K562 (cell line): ENCODE measurements around the gene CHRDL2. TPM values are rescaled to one million over a fixed set of nuclear protein-coding genes. Genes with fewer than 3 reads are reported as not detected.

Experiments
- ATAC-seq: fragments of 200-7000 bp; cut with Tn5 transposase; 3 replicates; pipeline ENCODE4 v1.9.1; 2020; ENCODE audit warnings: moderate library complexity
- BruUV-seq: library from RNA; stranded (reverse); fragments of 400-500 nt; replicated peaks from 2 replicates; lab custom pipeline; 2021; lab: Mats Ljungman, UMichigan
- CTCF ChIA-PET: fragments of 300-600 bp; formaldehyde crosslinking; extraction: SDS; loops from one replicate; lab custom pipeline; 2021; ENCODE audit warnings: low intra/inter-chr PET ratio; lab: Yijun Ruan, JAX
- POLR2A ChIA-PET: fragments of 300-600, 350-650 bp; sonication (Branson Sonifier 250); formaldehyde crosslinking; extraction: SDS; loops from one replicate; lab custom pipeline; 2021; ENCODE audit warnings: antibody characterized with exemption, inconsistent platforms; lab: Yijun Ruan, JAX
- DNase-seq, 4 experiments: peaks; one replicate each; pipeline versions ENCODE4 v3.0.0 to v3.0.0-alpha.2; 2011 to 2018; ENCODE audit warnings: low spot score in 3 of 4, mixed read lengths in 3 of 4; ENCODE audit errors: extremely low read depth in 1 of 4
- FAIRE-seq: peaks from 2 replicates; lab custom pipeline; 2011; peaks lifted over from hg19 to GRCh38; lab: Jason Lieb, UNC
- H2AFZ ChIP-seq: 2 replicates; pipeline ENCODE4 v1.6.0; 2011; ENCODE audit warnings: low read depth, low read length, control low read depth, inconsistent platforms
- H3K27ac ChIP-seq: fragments of 200-600 bp; 3 replicates; pipeline ENCODE4 v1.8.0; 2011; ENCODE audit warnings: low read depth, mild to moderate bottlenecking, control low read depth, inconsistent platforms, low read length, moderate library complexity, mixed read lengths; ENCODE audit errors: extremely low read depth
- H3K27me3 ChIP-seq, 2 experiments: fragments of 300-600 bp in 1 of 2; 2 replicates in 1 of 2; 3 replicates in 1 of 2; pipeline versions ENCODE4 v1.6.0 to v1.8.0; 2011; ENCODE audit warnings: inconsistent platforms in 2 of 2, low read length in 2 of 2, mild to moderate bottlenecking in 1 of 2, mixed read lengths in 1 of 2, moderate library complexity in 1 of 2; ENCODE audit not compliant: control insufficient read depth in 2 of 2, insufficient read depth in 2 of 2
- H3K36me3 ChIP-seq: fragments of 300-600 bp; 3 replicates; pipeline ENCODE4 v1.8.0; 2011; ENCODE audit warnings: mild to moderate bottlenecking, low read length, inconsistent platforms; ENCODE audit not compliant: control insufficient read depth, insufficient read depth
- H3K4me1 ChIP-seq, 2 experiments: fragments of 200-600 bp in 1 of 2; replicated peaks in 1 of 2; 2 replicates in 1 of 2; 3 replicates in 1 of 2; pipeline versions ENCODE4 v1.5.1 to v1.8.0; 2011; ENCODE audit warnings: inconsistent platforms in 2 of 2, low read length in 2 of 2, mild to moderate bottlenecking in 1 of 2, mixed read lengths in 1 of 2, moderate library complexity in 1 of 2; ENCODE audit not compliant: control insufficient read depth in 2 of 2, insufficient read depth in 2 of 2
- H3K4me2 ChIP-seq: 2 replicates; pipeline ENCODE4 v1.6.1; 2011; ENCODE audit warnings: low read length, control low read depth, inconsistent platforms, mixed read lengths; ENCODE audit not compliant: insufficient read depth
- H3K4me3 ChIP-seq: fragments of 200-600 bp; sonication (generic), shearing (Covaris generic); 2 replicates; pipeline ENCODE4 v1.5.1; 2016; ENCODE audit warnings: control low read depth, inconsistent platforms
- H3K79me2 ChIP-seq: fragments of 200-600 bp; 3 replicates; pipeline ENCODE4 v1.8.0; 2011; ENCODE audit warnings: low read length, inconsistent platforms; ENCODE audit not compliant: control insufficient read depth, insufficient read depth
- H3K9ac ChIP-seq, 2 experiments: 2 replicates each; pipeline versions ENCODE4 v1.6.0 to v1.6.1; 2011; ENCODE audit warnings: low read depth in 2 of 2, low read length in 2 of 2, control low read depth in 1 of 2, inconsistent platforms in 1 of 2, mild to moderate bottlenecking in 1 of 2, mixed read lengths in 1 of 2; ENCODE audit not compliant: insufficient read depth in 1 of 2
- H3K9me1 ChIP-seq: one replicate; pipeline ENCODE4 v1.6.0; 2011; ENCODE audit warnings: inconsistent platforms, mild to moderate bottlenecking, low read length, moderate library complexity; ENCODE audit not compliant: control insufficient read depth, insufficient read depth
- H3K9me3 ChIP-seq: replicated peaks from 2 replicates; pipeline ENCODE4 v1.5.1; 2011; ENCODE audit warnings: low read depth, low read length, inconsistent platforms; ENCODE audit not compliant: control insufficient read depth, insufficient read depth
- H4K20me1 ChIP-seq: replicated peaks from 2 replicates; pipeline ENCODE4 v1.6.1; 2011; ENCODE audit warnings: low read length, inconsistent platforms, mixed read lengths; ENCODE audit not compliant: control insufficient read depth, insufficient read depth
- CHCHD3 ChIP-seq: fragments of 250-450 bp; sonication (Bioruptor Pico); IDR thresholded peaks from 2 replicates; pipeline ENCODE4 v2.1.2; 2022; ENCODE audit warnings: mild to moderate bottlenecking
- KLF10 ChIP-seq: fragments of 250-450 bp; sonication (Bioruptor Pico); IDR thresholded peaks from 2 replicates; pipeline ENCODE4 v1.6.1; 2021; ENCODE audit warnings: matching md5 sums
- MLLT1 ChIP-seq, 2 experiments: fragments of 450-650 bp; IDR thresholded peaks; 2 replicates each; pipeline ENCODE4 v1.6.1; 2016
- PRDM10 ChIP-seq: fragments of 450-650 bp; IDR thresholded peaks from 2 replicates; pipeline ENCODE4 v1.6.1; 2018; ENCODE audit not compliant: partially characterized antibody
- RFX5 ChIP-seq: IDR thresholded peaks from 2 replicates; pipeline ENCODE4 v1.6.1; 2011; ENCODE audit warnings: low read depth, mild to moderate bottlenecking, improper control_type of control experiment, low read length
- SLC30A9 ChIP-seq: fragments of 250-450 bp; sonication (Bioruptor Pico); IDR thresholded peaks from 2 replicates; pipeline ENCODE4 v1.8.0; 2022; ENCODE audit warnings: mild to moderate bottlenecking, moderate library complexity
- TCF15 ChIP-seq: fragments of 250-450 bp; sonication (Bioruptor Pico); IDR thresholded peaks from 2 replicates; pipeline ENCODE4 v1.8.0; 2022; ENCODE audit warnings: moderate library complexity, mild to moderate bottlenecking, inconsistent platforms
- WHSC1 ChIP-seq: IDR thresholded peaks from one replicate; pipeline ENCODE4 v1.6.1; 2012; ENCODE audit warnings: low read length, control low read depth, inconsistent platforms
- WGBS: fragments of 100-300 bp; shearing (Covaris generic); methylation state at CpG from one replicate; pipeline ENCODE4 v1.1.6; 2016; ENCODE audit warnings: low coverage, mixed read lengths; ENCODE audit not compliant: insufficient coverage; ENCODE audit errors: missing lambda C conversion rate; 5-methylcytosine and 5-hydroxymethylcytosine counted together
- in situ Hi-C: fragments of 300-500 bp; cut with MboI; formaldehyde crosslinking; loops from 4 replicates; pipeline ENCODE4 v1.15.0; 2018; ENCODE audit warnings: inconsistent platforms, mixed read lengths
- intact Hi-C: fragments of 100-400 bp; cut with micrococcal nuclease; formaldehyde crosslinking; loops from 2 replicates; pipeline ENCODE4 v1.14.2; 2022
- polyA plus RNA-seq, 8 experiments: library from polyadenylated mRNA; depleted of rRNA in 4 of 8; stranded (reverse) in 5 of 8; unstranded in 3 of 8; fragments of >200 nt; fragmentation: Nextera tagmentation in 2 of 8; fragmentation: Illumina TruSeq in 1 of 8; extraction: Ambion mirVana in 2 of 8; extraction: Trizol in 1 of 8; gene quantifications; 2 replicates each; pipeline versions ENCODE4 v1.2.1 to v1.2.3, GENCODE V29; 2011 to 2014; ENCODE audit warnings: inconsistent platforms in 1 of 8, missing spikeins in 1 of 8
- total RNA-seq, 7 experiments: library from RNA; depleted of rRNA in 6 of 7; stranded (reverse); fragments of >200 nt in 6 of 7; fragmentation: Illumina TruSeq in 2 of 7; extraction: Trizol in 2 of 7; gene quantifications; 2 replicates each; pipeline versions ENCODE4 v1.2.1 to v1.2.3, GENCODE V29; 2011 to 2021; ENCODE audit warnings: low replicate concordance in 1 of 7

Gene CHRDL2
- total and polyA plus RNA-seq, 9 of the 15 experiments (the other 6 are each of a cell fraction or from before 2014, with no cell fraction given): not detected

- TF ChIP-seq MLLT1 (IDR thresholded peaks at IDR 0.05) (no peak), RFX5 (no peak)
These were observed at the start of gene CHRDL2 (continued) for GRCh38 chr11:74731301-74732094.

- no peak for FAIRE-seq
- ChIA-PET POLR2A (interaction anchor here (0.8 to 1.5 kb wide), 2 partner anchors 8 to 11 kb away, joined by 3 to 7 read pairs; no protein-coding TSS in a partner anchor), CTCF (no interaction called here)
- Histone ChIP-seq H3K27me3 (no peaks in the 10 kb centered on the region), H3K4me1 (no peaks in the 10 kb centered on the region; a peak in 3 of 5 replicates), H3K36me3 (peaks cover 6% of the 10 kb centered on the region; the same call in 2 of the 3 replicates), H3K9ac (no peak overlapping the region; a peak in 1 of 4 replicates), H4K20me1 (no peaks in the 10 kb centered on the region), H3K79me2 (peaks cover 57% of the 10 kb centered on the region), H3K4me3 (no peak overlapping the region), H2AFZ (no peak overlapping the region), H3K9me1 (no peaks in the 10 kb centered on the region), H3K9me3 (no peaks in the 10 kb centered on the region), H3K27ac (no peak overlapping the region), H3K4me2 (no peak overlapping the region)
- no peak for DNase-seq
- in situ Hi-C loops: no loop called here
- no TSS peak for BruUV-seq
- no peak for ATAC-seq
- TF ChIP-seq KLF10 (CRISPR knock-in tag) (no peak), TCF15 (CRISPR knock-in tag) (no peak), SLC30A9 (CRISPR knock-in tag) (no peak), PRDM10 (no peak), CHCHD3 (no peak), WHSC1 (no peak)
- 68% methylated on average over 4 of the region's 4 CpGs for WGBS
- intact Hi-C loops: no loop called here
These were observed 49.2 kb upstream of the CHRDL2 start for GRCh38 chr11:74780248-74781005.
